A204.1 (cell line): Measurements from ENCODE around the gene KCNK13.
"Not testable (repeated sequence)": the region's sequence is repeated elsewhere in the genome, so short reads cannot be mapped to it uniquely, and the experiment has no call there.

Experiments
- FAIRE-seq: peaks from 2 replicates; lab custom pipeline; 2012; peaks lifted over from hg19 to GRCh38; lab: Jason Lieb, UNC

Gene KCNK13

GRCh38 chr14:90061685-90062126, at the start of gene KCNK13:
KCNK13 (plus strand) TSS chr14:90061994; CDS start chr14:90062206, 212 bp downstream.
- FAIRE-seq, result no peak

GRCh38 chr14:90017371-90017770, 44.4 kb upstream of the KCNK13 start:
- no peak for FAIRE-seq

- no peak for FAIRE-seq
These were observed 41.8 kb upstream of the KCNK13 start for GRCh38 chr14:90019824-90020523.

- no peak for FAIRE-seq
These were observed 38.5 kb upstream of the KCNK13 start for GRCh38 chr14:90023176-90023896.

- FAIRE-seq, result no peak
These were observed 36.9 kb upstream of the KCNK13 start for GRCh38 chr14:90024910-90025309.

GRCh38 chr14:90026608-90027007, 35.2 kb upstream of the KCNK13 start:
- FAIRE-seq, result not testable (repeated sequence)

GRCh38 chr14:90027842-90028241, 34.0 kb upstream of the KCNK13 start:
- no peak for FAIRE-seq

- no peak for FAIRE-seq
These were observed 27.6 kb upstream of the KCNK13 start for GRCh38 chr14:90034156-90034555.

- FAIRE-seq, result no peak
These were observed 26.8 kb upstream of the KCNK13 start for GRCh38 chr14:90034835-90035525.

- no peak for FAIRE-seq
These were observed 22.4 kb upstream of the KCNK13 start for GRCh38 chr14:90039253-90040010.

- no peak for FAIRE-seq
These were observed 21.4 kb upstream of the KCNK13 start for GRCh38 chr14:90040411-90040810.

GRCh38 chr14:90042496-90043252, 19.1 kb upstream of the KCNK13 start:
- FAIRE-seq, result no peak

GRCh38 chr14:90045616-90046015, 16.2 kb upstream of the KCNK13 start:
- FAIRE-seq, result no peak

- FAIRE-seq, result no peak
These were observed 12.4 kb upstream of the KCNK13 start for GRCh38 chr14:90049390-90049789.

GRCh38 chr14:90050271-90050670, 11.5 kb upstream of the KCNK13 start:
- no peak for FAIRE-seq

GRCh38 chr14:90053044-90053443, 8.8 kb upstream of the KCNK13 start:
- FAIRE-seq, result no peak

GRCh38 chr14:90054803-90055202, 7.0 kb upstream of the KCNK13 start:
- no peak for FAIRE-seq

GRCh38 chr14:90056826-90057225, 5.0 kb upstream of the KCNK13 start:
- FAIRE-seq, result no peak

GRCh38 chr14:90058876-90059458, 2.8 kb upstream of the KCNK13 start:
- FAIRE-seq, result no peak

GRCh38 chr14:90060312-90060964, 1.4 kb upstream of the KCNK13 start:
- FAIRE-seq, result no peak
